Ectodermal cell (in vitro differentiated cells): ENCODE data around the gene DAD1.
"Not testable (repeated sequence)": the region's sequence is repeated elsewhere in the genome, so short reads cannot be mapped to it uniquely, and the experiment has no call there.

Experiments used
- H3K27ac ChIP-seq: 2 replicates; pipeline ENCODE4 v1.7.0; 2013; ENCODE audit warnings: mild to moderate bottlenecking, low read depth, low read length; ENCODE audit not compliant: insufficient read depth, poor library complexity, severe bottlenecking
- H3K27me3 ChIP-seq: 2 replicates; pipeline ENCODE4 v1.7.0; 2013; ENCODE audit warnings: mild to moderate bottlenecking, low read length; ENCODE audit not compliant: insufficient read depth, control insufficient read depth, poor library complexity, severe bottlenecking
- H3K36me3 ChIP-seq: one replicate; pipeline ENCODE4 v1.7.0; 2013; ENCODE audit warnings: low read length; ENCODE audit not compliant: control insufficient read depth, insufficient read depth
- H3K4me1 ChIP-seq: one replicate; pipeline ENCODE4 v1.7.0; 2013; ENCODE audit warnings: low read length; ENCODE audit not compliant: control insufficient read depth, insufficient read depth
- H3K4me3 ChIP-seq: 2 replicates; pipeline ENCODE4 v1.7.0; 2013; ENCODE audit warnings: low read depth, low read length, control low read depth; ENCODE audit not compliant: insufficient read depth
- H3K9me3 ChIP-seq: 2 replicates; pipeline ENCODE4 v1.7.0; 2013; ENCODE audit warnings: mild to moderate bottlenecking, low read length, moderate library complexity; ENCODE audit not compliant: control insufficient read depth
- WGBS, 2 experiments: methylation state at CpG; one replicate each; pipeline ENCODE4 v1.1.7; 2013; ENCODE audit warnings: missing lambda C conversion rate in 2 of 2; 5-methylcytosine and 5-hydroxymethylcytosine counted together

The DAD1 gene

DNA sequence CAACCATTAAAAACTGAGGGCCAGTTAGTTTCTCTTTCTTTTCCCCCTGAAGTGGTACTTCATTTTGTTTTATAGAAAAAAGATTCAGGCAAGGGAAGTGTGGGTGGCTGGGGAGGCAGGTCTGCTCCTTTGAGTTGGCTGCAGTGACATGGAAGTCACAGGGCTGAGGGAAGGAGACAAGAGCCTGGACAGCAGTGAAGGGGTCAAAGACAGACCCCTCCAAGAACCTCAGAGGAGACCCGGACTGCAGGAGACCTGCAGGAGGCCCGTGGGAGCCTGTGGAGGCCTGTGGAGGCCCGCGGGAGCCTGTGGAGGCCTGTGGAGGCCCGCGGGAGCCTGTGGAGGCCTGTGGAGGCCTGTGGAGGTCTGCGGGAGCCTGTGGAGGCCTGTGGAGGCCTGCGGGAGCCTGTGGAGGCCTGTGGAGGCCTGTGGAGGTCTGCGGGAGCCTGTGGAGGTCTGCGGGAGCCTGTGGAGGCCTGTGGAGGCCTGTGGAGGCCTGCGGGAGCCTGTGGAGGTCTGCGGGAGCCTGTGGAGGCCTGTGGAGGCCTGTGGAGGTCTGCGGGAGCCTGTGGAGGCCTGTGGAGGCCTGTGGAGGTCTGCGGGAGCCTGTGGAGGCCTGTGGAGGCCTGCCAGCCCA, 35.0 kb downstream of the DAD1 start:
- H3K27me3 ChIP-seq, H3K36me3 ChIP-seq, H3K4me3 ChIP-seq, H3K27ac ChIP-seq, H3K9me3 ChIP-seq: not testable (repeated sequence)
- H3K4me1 ChIP-seq: peaks cover 10% of the 10 kb centered on the region
- 90 to 94% methylated on average over 14 of the region's 14 CpGs for WGBS, 2 experiments

GRCh38 chr14:22553445-22553844, 35.6 kb downstream of the DAD1 start:
- Histone ChIP-seq H3K27ac (no peak overlapping the region), H3K36me3 (no peaks in the 10 kb centered on the region), H3K9me3 (no peaks in the 10 kb centered on the region), H3K4me1 (peaks cover 10% of the 10 kb centered on the region), H3K4me3 (no peak overlapping the region), H3K27me3 (no peaks in the 10 kb centered on the region)
- 78 to 80% methylated on average over 5 of the region's 5 CpGs for WGBS, 2 experiments

GRCh38 chr14:22552827-22553076, 36.3 kb downstream of the DAD1 start:
- H3K27ac ChIP-seq: no peak overlapping the region
- H3K4me3 ChIP-seq: no peak overlapping the region
- peaks cover 10% of the 10 kb centered on the region for H3K4me1 ChIP-seq
- 89 to 96% methylated on average over 2 of the region's 2 CpGs for WGBS, 2 experiments
- no peaks in the 10 kb centered on the region for H3K9me3 ChIP-seq
- no peaks in the 10 kb centered on the region for H3K27me3 ChIP-seq
- H3K36me3 ChIP-seq: no peaks in the 10 kb centered on the region

DNA sequence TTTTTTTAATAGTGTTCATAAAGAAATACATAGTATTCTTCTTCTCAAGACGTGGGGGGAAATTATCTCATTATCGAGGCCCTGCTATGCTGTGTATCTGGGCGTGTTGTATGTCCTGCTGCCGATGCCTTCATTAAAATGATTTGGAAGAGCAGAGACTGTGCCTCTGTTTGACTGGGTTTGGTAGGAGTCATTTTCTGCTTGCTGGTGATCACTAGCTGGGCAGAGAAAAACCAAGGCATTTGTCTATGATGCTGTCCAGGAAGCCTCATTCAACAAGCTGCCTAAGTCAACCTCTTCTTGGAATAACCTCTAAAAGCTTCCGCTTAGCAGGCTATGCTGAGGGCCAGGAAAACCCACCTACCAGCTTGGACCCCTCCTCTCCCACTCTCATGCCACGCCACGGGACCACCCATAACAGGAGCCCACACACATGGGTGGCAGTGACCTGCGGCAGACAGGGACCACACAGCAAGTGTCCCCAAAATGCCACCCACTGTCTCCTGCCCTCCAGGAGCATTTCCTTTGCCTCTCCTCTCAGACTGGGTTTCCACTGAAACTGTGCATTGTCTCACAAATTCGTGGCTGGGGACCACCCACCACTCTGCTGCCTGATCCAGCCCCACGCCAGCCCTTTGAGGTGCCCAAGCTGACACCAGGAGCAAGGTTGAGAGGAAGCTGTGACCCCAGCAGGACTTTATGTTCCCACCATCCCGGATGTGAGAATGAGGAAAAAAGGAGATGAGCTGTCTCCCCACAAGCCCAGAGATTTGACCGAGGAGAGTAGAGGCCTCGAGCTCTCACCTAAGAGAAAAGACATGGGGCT, 36.8 kb downstream of the DAD1 start:
- no peak overlapping the region for H3K27ac ChIP-seq
- no peaks in the 10 kb centered on the region for H3K9me3 ChIP-seq
- 87% methylated on average over 13 of the region's 13 CpGs for WGBS, 2 experiments
- no peaks in the 10 kb centered on the region for H3K36me3 ChIP-seq
- H3K4me3 ChIP-seq: no peak overlapping the region
- no peaks in the 10 kb centered on the region for H3K27me3 ChIP-seq
- H3K4me1 ChIP-seq: peaks cover 10% of the 10 kb centered on the region

- no peaks in the 10 kb centered on the region for H3K9me3 ChIP-seq
- WGBS, 2 experiments: 85 to 86% methylated on average over 5 of the region's 5 CpGs
- peaks cover 14% of the 10 kb centered on the region for H3K4me1 ChIP-seq
- H3K27me3 ChIP-seq: peaks cover 3% of the 10 kb centered on the region
- no peaks in the 10 kb centered on the region for H3K36me3 ChIP-seq
- no peak overlapping the region for H3K27ac ChIP-seq
- no peak overlapping the region for H3K4me3 ChIP-seq
These were observed 37.4 kb downstream of the DAD1 start for GRCh38 chr14:22551605-22551997.

- Histone ChIP-seq H3K36me3 (no peaks in the 10 kb centered on the region), H3K9me3 (no peaks in the 10 kb centered on the region), H3K27ac (no peak overlapping the region), H3K4me1 (peaks cover 23% of the 10 kb centered on the region), H3K27me3 (peaks cover 11% of the 10 kb centered on the region), H3K4me3 (no peak overlapping the region)
- 73 to 75% methylated on average over 11 of the region's 11 CpGs for WGBS, 2 experiments
These were observed 38.9 kb downstream of the DAD1 start for GRCh38 chr14:22549981-22550673.

GRCh38 chr14:22549324-22549962, 39.6 kb downstream of the DAD1 start:
- Histone ChIP-seq H3K27ac (no peak overlapping the region), H3K36me3 (no peaks in the 10 kb centered on the region), H3K27me3 (peaks cover 12% of the 10 kb centered on the region), H3K9me3 (no peaks in the 10 kb centered on the region), H3K4me3 (no peak overlapping the region), H3K4me1 (peaks cover 23% of the 10 kb centered on the region)
- 77 to 80% methylated on average over 6 of the region's 6 CpGs for WGBS, 2 experiments

GRCh38 chr14:22547948-22548750, 40.9 kb downstream of the DAD1 start:
- Histone ChIP-seq H3K4me1 (peaks cover 23% of the 10 kb centered on the region), H3K9me3 (no peaks in the 10 kb centered on the region), H3K27ac (no peak overlapping the region), H3K4me3 (no peak overlapping the region), H3K27me3 (peaks cover 12% of the 10 kb centered on the region), H3K36me3 (no peaks in the 10 kb centered on the region)
- WGBS, 2 experiments: 91 to 95% methylated on average over 6 to 7 of the region's 8 CpGs

DNA sequence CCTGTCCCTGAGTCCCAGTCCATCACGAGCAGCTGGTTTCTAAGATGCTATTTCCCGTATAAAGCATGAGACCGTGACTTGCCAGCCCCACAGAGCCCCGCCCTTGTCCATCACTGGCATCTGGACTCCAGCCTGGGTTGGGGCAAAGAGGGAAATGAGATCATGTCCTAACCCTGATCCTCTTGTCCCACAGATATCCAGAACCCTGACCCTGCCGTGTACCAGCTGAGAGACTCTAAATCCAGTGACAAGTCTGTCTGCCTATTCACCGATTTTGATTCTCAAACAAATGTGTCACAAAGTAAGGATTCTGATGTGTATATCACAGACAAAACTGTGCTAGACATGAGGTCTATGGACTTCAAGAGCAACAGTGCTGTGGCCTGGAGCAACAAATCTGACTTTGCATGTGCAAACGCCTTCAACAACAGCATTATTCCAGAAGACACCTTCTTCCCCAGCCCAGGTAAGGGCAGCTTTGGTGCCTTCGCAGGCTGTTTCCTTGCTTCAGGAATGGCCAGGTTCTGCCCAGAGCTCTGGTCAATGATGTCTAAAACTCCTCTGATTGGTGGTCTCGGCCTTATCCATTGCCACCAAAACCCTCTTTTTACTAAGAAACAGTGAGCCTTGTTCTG, 41.6 kb downstream of the DAD1 start:
- no peaks in the 10 kb centered on the region for H3K9me3 ChIP-seq
- peaks cover 23% of the 10 kb centered on the region for H3K4me1 ChIP-seq
- no peaks in the 10 kb centered on the region for H3K36me3 ChIP-seq
- peaks cover 12% of the 10 kb centered on the region for H3K27me3 ChIP-seq
- H3K4me3 ChIP-seq: no peak overlapping the region
- H3K27ac ChIP-seq: no peak overlapping the region
- WGBS, 2 experiments: 93 to 94% methylated on average over 9 of the region's 9 CpGs
